ENCODE results near the gene PRAF2. TPM values are rescaled to one million over a fixed set of nuclear protein-coding genes. Genes with fewer than 3 reads are reported as not detected.

The PRAF2 gene
- total and polyA plus RNA-seq, 9 of the 15 experiments (the other 6 are each of a cell fraction or from before 2014, with no cell fraction given), result 0.24 to 5.7 (median 2.0) TPM

GRCh38 chrX:49100704-49101628, 27.2 kb upstream of the PRAF2 start (continued):
- TF ChIP-seq ZNF583 (CRISPR knock-in tag; IDR thresholded peaks at IDR 0.05), result no peak
- TF ChIP-seq HOXB6 (CRISPR knock-in tag; IDR thresholded peaks at IDR 0.05; ENCODE audit: borderline replicate concordance), result no peak
- TF ChIP-seq PHF8 (IDR thresholded peaks at IDR 0.05; ENCODE audit: borderline replicate concordance, low read length), result peak; percentile 55; the same call in 1 of the 2 replicates
- TF ChIP-seq MED1 (CRISPR knock-in tag; IDR thresholded peaks at IDR 0.05; ENCODE audit: borderline replicate concordance), result no peak
- TF ChIP-seq MCM2 (IDR thresholded peaks at IDR 0.05; ENCODE audit: low read depth), result no peak
- no peak for TF ChIP-seq ZC3H8 (IDR thresholded peaks at IDR 0.05)
- no peak for TF ChIP-seq KDM2B (CRISPR knock-in tag; IDR thresholded peaks at IDR 0.05)
- TF ChIP-seq HNRNPUL1 (IDR thresholded peaks at IDR 0.05; ENCODE audit: low read length), result no peak
- no peak for TF ChIP-seq FUS (optimal IDR thresholded peaks at IDR 0.05; ENCODE audit: low read depth, low read length)
- no peak for TF ChIP-seq NCOA6 (IDR thresholded peaks at IDR 0.05)
- TF ChIP-seq RBM17 (IDR thresholded peaks at IDR 0.05; ENCODE audit: borderline replicate concordance, low read depth, low read length), result no peak
- TF ChIP-seq, protein P1, sequence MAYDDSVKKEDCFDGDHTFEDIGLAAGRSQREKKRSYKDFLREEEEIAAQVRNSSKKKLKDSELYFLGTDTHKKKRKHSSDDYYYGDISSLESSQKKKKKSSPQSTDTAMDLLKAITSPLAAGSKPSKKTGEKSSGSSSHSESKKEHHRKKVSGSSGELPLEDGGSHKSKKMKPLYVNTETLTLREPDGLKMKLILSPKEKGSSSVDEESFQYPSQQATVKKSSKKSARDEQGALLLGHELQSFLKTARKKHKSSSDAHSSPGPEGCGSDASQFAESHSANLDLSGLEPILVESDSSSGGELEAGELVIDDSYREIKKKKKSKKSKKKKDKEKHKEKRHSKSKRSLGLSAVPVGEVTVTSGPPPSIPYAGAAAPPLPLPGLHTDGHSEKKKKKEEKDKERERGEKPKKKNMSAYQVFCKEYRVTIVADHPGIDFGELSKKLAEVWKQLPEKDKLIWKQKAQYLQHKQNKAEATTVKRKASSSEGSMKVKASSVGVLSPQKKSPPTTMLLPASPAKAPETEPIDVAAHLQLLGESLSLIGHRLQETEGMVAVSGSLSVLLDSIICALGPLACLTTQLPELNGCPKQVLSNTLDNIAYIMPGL (CRISPR knock-in tag; IDR thresholded peaks at IDR 0.05), result no peak
- no peak for TF ChIP-seq MAFF (IDR thresholded peaks at IDR 0.05; ENCODE audit: low read length)
- TF ChIP-seq CHCHD3 (CRISPR knock-in tag; IDR thresholded peaks at IDR 0.05), result no peak
- no peak for TF ChIP-seq CEBPB (tag; IDR thresholded peaks at IDR 0.05)
- no peak for TF ChIP-seq ZKSCAN8 (CRISPR knock-in tag; IDR thresholded peaks at IDR 0.05)
- TF ChIP-seq TCF7 (IDR thresholded peaks at IDR 0.05; ENCODE audit: borderline replicate concordance), result no peak
- no peak for TF ChIP-seq ZKSCAN3 (CRISPR knock-in tag; IDR thresholded peaks at IDR 0.05)
- TF ChIP-seq NFIC (IDR thresholded peaks at IDR 0.05), result no peak
- TF ChIP-seq, protein P2, sequence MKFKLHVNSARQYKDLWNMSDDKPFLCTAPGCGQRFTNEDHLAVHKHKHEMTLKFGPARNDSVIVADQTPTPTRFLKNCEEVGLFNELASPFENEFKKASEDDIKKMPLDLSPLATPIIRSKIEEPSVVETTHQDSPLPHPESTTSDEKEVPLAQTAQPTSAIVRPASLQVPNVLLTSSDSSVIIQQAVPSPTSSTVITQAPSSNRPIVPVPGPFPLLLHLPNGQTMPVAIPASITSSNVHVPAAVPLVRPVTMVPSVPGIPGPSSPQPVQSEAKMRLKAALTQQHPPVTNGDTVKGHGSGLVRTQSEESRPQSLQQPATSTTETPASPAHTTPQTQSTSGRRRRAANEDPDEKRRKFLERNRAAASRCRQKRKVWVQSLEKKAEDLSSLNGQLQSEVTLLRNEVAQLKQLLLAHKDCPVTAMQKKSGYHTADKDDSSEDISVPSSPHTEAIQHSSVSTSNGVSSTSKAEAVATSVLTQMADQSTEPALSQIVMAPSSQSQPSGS (CRISPR knock-in tag; IDR thresholded peaks at IDR 0.05), result no peak
- peak in 1 of 3 experiments; percentile 35 for TF ChIP-seq YY1 (IDR thresholded peaks at IDR 0.05; ENCODE audit: borderline replicate concordance in 1 of 3, control insufficient read depth in 1 of 3, extremely low read depth in 1 of 3, insufficient read depth in 3 of 3, insufficient read length in 1 of 3, insufficient replicate concordance in 2 of 3, low read depth in 1 of 3, low read length in 2 of 3)
- no peak for TF ChIP-seq HDAC8 (tag; IDR thresholded peaks at IDR 0.05)
- no peak for TF ChIP-seq KDM4B (IDR thresholded peaks at IDR 0.05; ENCODE audit: borderline replicate concordance in 2 of 2, low read depth in 1 of 2)
- no peak for TF ChIP-seq KDM5B (IDR thresholded peaks at IDR 0.05; ENCODE audit: insufficient replicate concordance, low read depth, low read length)
- TF ChIP-seq U2AF2 (optimal IDR thresholded peaks at IDR 0.05; ENCODE audit: low read depth, low read length), result no peak
- no peak for TF ChIP-seq NCOR1 (IDR thresholded peaks at IDR 0.05)
- TF ChIP-seq KAT8 (IDR thresholded peaks at IDR 0.05; ENCODE audit: low read depth), result no peak
- TF ChIP-seq POLR3G (IDR thresholded peaks at IDR 0.05; ENCODE audit: extremely low read depth, insufficient read length, insufficient replicate concordance), result no peak
